GM21367 (cell line): Measurements from ENCODE around the gene SPATS2L.

ENCODE experiments used
- ATAC-seq: cut with Tn5 transposase; IDR thresholded peaks from one replicate; pipeline ENCODE4 v1.9.1; 2021; ENCODE audit not compliant: unreplicated experiment

The SPATS2L gene

GRCh38 chr2:200435379-200435778 is 128.9 kb downstream of the SPATS2L start:
- ATAC-seq: no peak

GRCh38 chr2:200438251-200438650 is 131.8 kb downstream of the SPATS2L start:
- no peak for ATAC-seq

GRCh38 chr2:200438846-200439245 is 132.4 kb downstream of the SPATS2L start:
- no peak for ATAC-seq

GRCh38 chr2:200439981-200440380 is 133.5 kb downstream of the SPATS2L start:
- ATAC-seq: no peak

- ATAC-seq: no peak
Measured at GRCh38 chr2:200442471-200442870, 136.0 kb downstream of the SPATS2L start.

GRCh38 chr2:200443376-200443775 is 136.9 kb downstream of the SPATS2L start:
- ATAC-seq: no peak

GRCh38 chr2:200443916-200444315 is 137.4 kb downstream of the SPATS2L start:
- no peak for ATAC-seq

GRCh38 chr2:200444530-200444929 is 138.0 kb downstream of the SPATS2L start:
- no peak for ATAC-seq

- no peak for ATAC-seq
Measured at GRCh38 chr2:200445284-200445683, 138.8 kb downstream of the SPATS2L start.

GRCh38 chr2:200446612-200447011 is 140.1 kb downstream of the SPATS2L start:
- ATAC-seq: no peak

GRCh38 chr2:200447139-200447855 is 140.8 kb downstream of the SPATS2L start:
- no peak for ATAC-seq

- ATAC-seq: no peak
Measured at GRCh38 chr2:200448455-200448854, 142.0 kb downstream of the SPATS2L start.

GRCh38 chr2:200449149-200449548 is 142.7 kb downstream of the SPATS2L start:
- ATAC-seq: no peak

GRCh38 chr2:200450288-200450687 is 143.8 kb downstream of the SPATS2L start:
- ATAC-seq: no peak

- ATAC-seq: no peak
Measured at GRCh38 chr2:200451511-200451910, 145.0 kb downstream of the SPATS2L start.

- ATAC-seq: no peak
Measured at GRCh38 chr2:200452377-200452776, 145.9 kb downstream of the SPATS2L start.

GRCh38 chr2:200453142-200453852 is 146.8 kb downstream of the SPATS2L start:
- no peak for ATAC-seq

GRCh38 chr2:200453853-200454534 is 147.5 kb downstream of the SPATS2L start:
- ATAC-seq: no peak

- peak; percentile 81 for ATAC-seq
Measured at GRCh38 chr2:200454927-200455801, 148.7 kb downstream of the SPATS2L start.

GRCh38 chr2:200455958-200456421 is 149.5 kb downstream of the SPATS2L start:
- ATAC-seq: peak; percentile 45

- ATAC-seq: no peak
Measured at GRCh38 chr2:200456567-200456966, 150.1 kb downstream of the SPATS2L start.
